Chondrocyte (in vitro differentiated cells): ENCODE measurements around the gene MGME1. TPM values are rescaled to one million over a fixed set of nuclear protein-coding genes. Genes with fewer than 3 reads are reported as not detected.
A peak's percentile ranks its signal among the peaks of the same experiment; 100 is the strongest.

Experiments
- DNase-seq: peaks from one replicate; pipeline ENCODE4 v3.0.0; 2021; ENCODE audit warnings: mixed read lengths, low spot score
- H3K27ac Mint-ChIP-seq: one replicate; pipeline ENCODE4 v1.8.0; 2021; ENCODE audit warnings: mild to moderate bottlenecking, moderate library complexity, mixed read lengths; ENCODE audit not compliant: unreplicated experiment
- H3K27me3 Mint-ChIP-seq: 2 replicates; pipeline ENCODE4 v1.8.0; 2021; ENCODE audit warnings: low read depth, mixed read lengths
- H3K36me3 Mint-ChIP-seq: 2 replicates; pipeline ENCODE4 v1.8.0; 2021; ENCODE audit warnings: low read depth, mixed read lengths
- H3K4me1 Mint-ChIP-seq: 2 replicates; pipeline ENCODE4 v1.8.0; 2021; ENCODE audit warnings: low read depth, mild to moderate bottlenecking, mixed read lengths
- H3K4me3 Mint-ChIP-seq: one replicate; pipeline ENCODE4 v1.8.0; 2021; ENCODE audit warnings: mild to moderate bottlenecking, moderate library complexity, mixed read lengths; ENCODE audit not compliant: unreplicated experiment
- H3K9me3 Mint-ChIP-seq: 2 replicates; pipeline ENCODE4 v1.8.0; 2021; ENCODE audit warnings: low read depth, mixed read lengths
- total RNA-seq: library from RNA; stranded (reverse); gene quantifications from 3 replicates; pipeline ENCODE4 v1.2.1, GENCODE V29; 2021
- TF ChIP-seq, protein P1 (sequence below): fragments of 200-600 bp; sonication (generic); IDR thresholded peaks from 2 replicates; pipeline ENCODE4 v1.5.0; 2021; ENCODE audit warnings: antibody characterized with exemption, mild to moderate bottlenecking, moderate library complexity

Gene MGME1
- total RNA-seq, 1 donor from 2014 or later = 15.1 TPM

DNA sequence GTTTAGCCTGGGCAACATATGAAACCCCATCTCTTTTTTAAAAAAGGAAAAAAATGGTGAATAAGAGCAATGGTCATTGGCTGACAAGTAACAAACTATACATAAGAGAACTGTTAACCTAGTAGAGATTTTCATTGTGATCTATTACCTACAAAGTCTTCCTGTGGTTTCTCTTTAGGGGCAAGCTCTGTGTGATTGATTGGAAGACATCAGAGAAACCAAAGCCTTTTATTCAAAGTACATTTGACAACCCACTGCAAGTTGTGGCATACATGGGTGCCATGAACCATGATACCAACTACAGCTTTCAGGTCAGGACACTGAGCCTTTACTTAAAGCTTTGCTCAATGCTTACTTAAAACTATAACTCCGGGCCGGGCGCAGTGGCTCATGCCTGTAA, 19.2 kb downstream of the MGME1 start:
- Mint-ChIP-seq H3K4me1 (peaks cover 10% of the 10 kb centered on the region), H3K27me3 (no peaks in the 10 kb centered on the region), H3K27ac (no peak overlapping the region), H3K9me3 (no peaks in the 10 kb centered on the region), H3K36me3 (peaks cover 3% of the 10 kb centered on the region), H3K4me3 (no peak overlapping the region)
- TF ChIP-seq, protein P1, sequence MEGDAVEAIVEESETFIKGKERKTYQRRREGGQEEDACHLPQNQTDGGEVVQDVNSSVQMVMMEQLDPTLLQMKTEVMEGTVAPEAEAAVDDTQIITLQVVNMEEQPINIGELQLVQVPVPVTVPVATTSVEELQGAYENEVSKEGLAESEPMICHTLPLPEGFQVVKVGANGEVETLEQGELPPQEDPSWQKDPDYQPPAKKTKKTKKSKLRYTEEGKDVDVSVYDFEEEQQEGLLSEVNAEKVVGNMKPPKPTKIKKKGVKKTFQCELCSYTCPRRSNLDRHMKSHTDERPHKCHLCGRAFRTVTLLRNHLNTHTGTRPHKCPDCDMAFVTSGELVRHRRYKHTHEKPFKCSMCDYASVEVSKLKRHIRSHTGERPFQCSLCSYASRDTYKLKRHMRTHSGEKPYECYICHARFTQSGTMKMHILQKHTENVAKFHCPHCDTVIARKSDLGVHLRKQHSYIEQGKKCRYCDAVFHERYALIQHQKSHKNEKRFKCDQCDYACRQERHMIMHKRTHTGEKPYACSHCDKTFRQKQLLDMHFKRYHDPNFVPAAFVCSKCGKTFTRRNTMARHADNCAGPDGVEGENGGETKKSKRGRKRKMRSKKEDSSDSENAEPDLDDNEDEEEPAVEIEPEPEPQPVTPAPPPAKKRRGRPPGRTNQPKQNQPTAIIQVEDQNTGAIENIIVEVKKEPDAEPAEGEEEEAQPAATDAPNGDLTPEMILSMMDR = no peak
- DNase-seq = no peak

- no peaks in the 10 kb centered on the region for H3K9me3 Mint-ChIP-seq
- TF ChIP-seq, protein P1 = no peak
- no peak for DNase-seq
- H3K4me1 Mint-ChIP-seq = peaks cover 18% of the 10 kb centered on the region
- peaks cover 3% of the 10 kb centered on the region for H3K36me3 Mint-ChIP-seq
- no peak overlapping the region for H3K4me3 Mint-ChIP-seq
- no peaks in the 10 kb centered on the region for H3K27me3 Mint-ChIP-seq
- H3K27ac Mint-ChIP-seq = no peak overlapping the region
Observed at GRCh38 chr20:17990278-17990972, 21.6 kb downstream of the MGME1 start.

DNA sequence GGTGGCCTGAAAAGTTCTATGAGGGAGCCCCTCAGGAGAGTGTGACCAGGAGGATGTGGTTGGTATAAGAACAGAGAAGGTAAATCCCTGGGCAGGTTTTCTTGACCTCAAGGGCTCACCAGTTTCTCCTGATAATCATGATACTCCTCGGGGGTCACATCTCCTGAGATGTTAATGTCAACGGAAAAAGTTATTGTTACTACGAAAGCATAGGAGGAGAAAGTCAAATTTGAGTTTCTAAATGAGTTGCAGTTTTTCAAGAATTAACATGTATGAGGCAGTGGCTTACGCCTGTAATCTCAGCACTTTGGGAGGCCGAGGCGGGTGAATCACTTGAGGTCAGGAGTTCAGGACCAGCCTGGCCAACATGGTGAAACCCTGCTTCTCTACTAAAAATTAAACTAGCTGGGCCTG, 23.4 kb downstream of the MGME1 start:
- Mint-ChIP-seq H3K4me1 (peaks cover 27% of the 10 kb centered on the region), H3K27me3 (no peaks in the 10 kb centered on the region), H3K9me3 (no peaks in the 10 kb centered on the region), H3K27ac (no peak overlapping the region), H3K36me3 (peaks cover 3% of the 10 kb centered on the region), H3K4me3 (no peak overlapping the region)
- TF ChIP-seq, protein P1 = no peak
- DNase-seq = no peak

- no peak for DNase-seq
- Mint-ChIP-seq H3K4me1 (peaks cover 27% of the 10 kb centered on the region), H3K36me3 (peaks cover 1% of the 10 kb centered on the region), H3K27ac (peak overlapping the region; percentile 38), H3K4me3 (no peak overlapping the region), H3K9me3 (no peaks in the 10 kb centered on the region), H3K27me3 (no peaks in the 10 kb centered on the region)
- TF ChIP-seq, protein P1 = no peak
Observed at GRCh38 chr20:17992847-17993513, 24.2 kb downstream of the MGME1 start.

- no peak for DNase-seq
- Mint-ChIP-seq H3K4me1 (peaks cover 27% of the 10 kb centered on the region), H3K36me3 (peaks cover 1% of the 10 kb centered on the region), H3K27me3 (no peaks in the 10 kb centered on the region), H3K4me3 (no peak overlapping the region), H3K9me3 (no peaks in the 10 kb centered on the region), H3K27ac (peak overlapping the region; percentile 38)
- TF ChIP-seq, protein P1 = no peak
Observed at GRCh38 chr20:17993546-17993945, 24.7 kb downstream of the MGME1 start.
